ENCODE measurements around the gene IL23R.

DNA sequence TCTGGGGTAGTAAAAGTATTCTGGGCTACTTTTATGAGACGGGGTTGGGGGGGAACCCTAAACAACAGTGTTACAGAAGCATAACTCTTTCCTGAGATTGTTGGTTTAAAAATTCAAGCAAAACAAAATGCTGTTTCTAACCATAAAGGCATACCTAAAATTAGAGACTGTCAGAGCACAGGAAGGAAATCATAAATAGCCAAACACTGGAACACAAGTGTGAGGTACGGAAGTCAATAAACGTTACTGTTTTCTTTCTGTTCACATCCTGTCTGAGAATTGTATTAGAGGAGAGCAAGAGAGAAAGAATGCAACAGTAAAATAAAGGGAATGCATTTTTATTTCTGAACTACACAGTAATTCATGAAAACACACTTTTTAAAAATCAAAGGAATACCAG lies 98.6 kb downstream of the IL23R start:
- TF ChIP-seq TAF1 (IDR thresholded peaks at IDR 0.05; ENCODE audit: low read depth, low read length), result no peak
- no peak for TF ChIP-seq POLR2AphosphoS5 (IDR thresholded peaks at IDR 0.05; ENCODE audit: low read depth, low read length)
- TF ChIP-seq PAX5 (IDR thresholded peaks at IDR 0.05; ENCODE audit: insufficient read depth, low read length, severe bottlenecking), result no peak
- no peak for TF ChIP-seq POLR2A (IDR thresholded peaks at IDR 0.05; ENCODE audit: low read depth, low read length)
